Naive thymus-derived CD8-positive, alpha-beta T cell (primary cell): Measurements from ENCODE around the gene JADE1. TPM values are rescaled to one million over a fixed set of nuclear protein-coding genes. Genes with fewer than 3 reads are reported as not detected.

Experiments used
- ATAC-seq, 2 donors: fragments of 150-1000 bp; cut with Tn5 transposase in 1 of 2; sonication (Bioruptor Pico), chemical (Tn5 transposase) in 1 of 2; 1 replicate in 1 of 2; 2 replicates in 1 of 2; pipeline ENCODE4 v1.10.0; 2021; ENCODE audit warnings: mild to moderate bottlenecking in 2 of 2, moderate library complexity in 2 of 2
- POLR2A ChIA-PET: fragments of 350-600 bp; sonication (Branson Sonifier 250); formaldehyde crosslinking; loops from one replicate; lab custom pipeline; 2021; ENCODE audit warnings: antibody characterized with exemption; lab: Charles Lee
- DNase-seq, 10 donors: peaks; one replicate each; pipeline versions ENCODE4 v3.0.0 to v3.0.0-alpha.2; 2020 to 2022
- H3K27ac Mint-ChIP-seq, 10 donors: one replicate each; pipeline ENCODE4 v1.8.0; 2020 to 2022; ENCODE audit warnings: mild to moderate bottlenecking in 10 of 10, mixed read lengths in 10 of 10, moderate library complexity in 4 of 10, inconsistent platforms in 1 of 10
- H3K27me3 Mint-ChIP-seq, 5 donors: one replicate each; pipeline ENCODE4 v1.8.0; 2021 to 2022; ENCODE audit warnings: mixed read lengths in 5 of 5
- H3K36me3 Mint-ChIP-seq, 3 donors: one replicate each; pipeline ENCODE4 v1.8.0; 2020 to 2022; ENCODE audit warnings: mixed read lengths in 3 of 3, mild to moderate bottlenecking in 2 of 3, inconsistent platforms in 1 of 3
- H3K4me1 Mint-ChIP-seq, 4 donors: one replicate each; pipeline ENCODE4 v1.8.0; 2021 to 2022; ENCODE audit warnings: mixed read lengths in 4 of 4
- H3K4me3 Mint-ChIP-seq, 10 donors: one replicate each; pipeline ENCODE4 v1.8.0; 2020 to 2022; ENCODE audit warnings: mild to moderate bottlenecking in 10 of 10, mixed read lengths in 10 of 10, moderate library complexity in 6 of 10, inconsistent platforms in 1 of 10
- H3K9me3 Mint-ChIP-seq, 9 donors: one replicate each; pipeline ENCODE4 v1.8.0; 2020 to 2022; ENCODE audit warnings: mixed read lengths in 9 of 9, mild to moderate bottlenecking in 3 of 9, inconsistent platforms in 1 of 9, moderate library complexity in 1 of 9
- polyA plus RNA-seq, 3 donors: library from polyadenylated mRNA; unstranded; fragments of 300-500 nt; fragmentation: Illumina TruSeq; gene quantifications; one replicate each; pipeline ENCODE4 v1.2.3, GENCODE V29; 2021
- total RNA-seq, 8 experiments: library from RNA in 2 of 8; stranded (reverse) in 2 of 8; gene quantifications; one replicate each; pipeline ENCODE4 v1.2.3 and lab custom pipeline; 2021 to 2026

Gene JADE1
- total and polyA plus RNA-seq, 5 experiments from 2014 or later: 45.8 to 65.7 (median 52.8) TPM

- DNase-seq (no peak), ATAC-seq (no peak)
- POLR2A ChIA-PET: no interaction called here
- Mint-ChIP-seq H3K27ac (peak overlapping the region in 1 of 10 donors; percentile 80), H3K4me1 (peaks cover 26 to 35% (median 30%) of the 10 kb centered on the region in 4 donors), H3K4me3 (no peak overlapping the region), H3K36me3 (peaks cover 7 to 86% (median 11%) of the 10 kb centered on the region in 3 donors), H3K9me3 (no peaks in the 10 kb centered on the region), H3K27me3 (no peaks in the 10 kb centered on the region)
These were observed 55.6 kb downstream of the JADE1 start for GRCh38 chr4:128865132-128865531.

GRCh38 chr4:128866269-128866668 lies 56.8 kb downstream of the JADE1 start:
- no peak overlapping the region for H3K4me3 Mint-ChIP-seq
- POLR2A ChIA-PET: no interaction called here
- no peaks in the 10 kb centered on the region for H3K9me3 Mint-ChIP-seq
- ATAC-seq (no peak), DNase-seq (no peak)
- peak overlapping the region in 1 of 10 donors; percentile 2 for H3K27ac Mint-ChIP-seq
- no peaks in the 10 kb centered on the region for H3K27me3 Mint-ChIP-seq
- H3K4me1 Mint-ChIP-seq: peaks cover 26 to 29% (median 26%) of the 10 kb centered on the region in 4 donors
- H3K36me3 Mint-ChIP-seq: peaks cover 5 to 86% (median 14%) of the 10 kb centered on the region in 3 donors

GRCh38 chr4:128866691-128867090 lies 57.2 kb downstream of the JADE1 start:
- no peak for ATAC-seq
- no peaks in the 10 kb centered on the region for H3K27me3 Mint-ChIP-seq
- no peak for DNase-seq
- H3K36me3 Mint-ChIP-seq: peaks cover 5 to 86% (median 15%) of the 10 kb centered on the region in 3 donors
- H3K27ac Mint-ChIP-seq: peak overlapping the region in 2 of 10 donors; percentile 2 to 52
- H3K4me1 Mint-ChIP-seq: peaks cover 22 to 25% (median 23%) of the 10 kb centered on the region in 4 donors
- H3K4me3 Mint-ChIP-seq: no peak overlapping the region
- no peaks in the 10 kb centered on the region for H3K9me3 Mint-ChIP-seq
- POLR2A ChIA-PET: no interaction called here

- H3K4me3 Mint-ChIP-seq: no peak overlapping the region
- H3K36me3 Mint-ChIP-seq: peaks cover under 1 to 86% (median 22%) of the 10 kb centered on the region in 3 donors
- DNase-seq (no peak), ATAC-seq (no peak)
- peaks cover 1 to 15% (median 4%) of the 10 kb centered on the region in 4 donors for H3K4me1 Mint-ChIP-seq
- POLR2A ChIA-PET: interaction anchor here (0.7 kb wide), 1 partner anchor 59 kb away, joined by 6 read pairs; no protein-coding TSS in a partner anchor
- no peaks in the 10 kb centered on the region for H3K27me3 Mint-ChIP-seq
- no peaks in the 10 kb centered on the region for H3K9me3 Mint-ChIP-seq
- peak overlapping the region in 3 of 10 donors; percentile 0 to 58 (median 27) for H3K27ac Mint-ChIP-seq
These were observed 59.3 kb downstream of the JADE1 start for GRCh38 chr4:128868758-128869157.

- H3K36me3 Mint-ChIP-seq: peaks cover 0 to 91% (median 23%) of the 10 kb centered on the region in 3 donors
- peaks cover 0 to 15% (median 4%) of the 10 kb centered on the region in 4 donors for H3K4me1 Mint-ChIP-seq
- no peak for ATAC-seq
These were observed 60.4 kb downstream of the JADE1 start for GRCh38 chr4:128869776-128870509.

GRCh38 chr4:128871948-128872347 lies 62.4 kb downstream of the JADE1 start:
- Mint-ChIP-seq H3K4me1 (peaks cover 0 to 9% (median 2%) of the 10 kb centered on the region in 4 donors), H3K4me3 (no peak overlapping the region), H3K36me3 (peaks cover 0 to 83% (median 22%) of the 10 kb centered on the region in 3 donors), H3K27ac (peak overlapping the region in 2 of 10 donors; percentile 21 to 50), H3K27me3 (no peaks in the 10 kb centered on the region), H3K9me3 (no peaks in the 10 kb centered on the region)
- DNase-seq (no peak), ATAC-seq (no peak)
- POLR2A ChIA-PET: no interaction called here

More at GRCh38 chr4:128869776-128870509, 60.4 kb downstream of the JADE1 start:
- no peak for DNase-seq
- Mint-ChIP-seq H3K27ac (peak overlapping the region in 8 of 10 donors; percentile 6 to 60 (median 40)), H3K9me3 (no peaks in the 10 kb centered on the region), H3K4me3 (no peak overlapping the region), H3K27me3 (no peaks in the 10 kb centered on the region)
- POLR2A ChIA-PET: no interaction called here

GRCh38 chr4:128876200-128876599 lies 66.7 kb downstream of the JADE1 start:
- Mint-ChIP-seq H3K27me3 (no peaks in the 10 kb centered on the region), H3K4me1 (peaks cover 0 to 2% (median under 1%) of the 10 kb centered on the region in 4 donors), H3K9me3 (no peaks in the 10 kb centered on the region), H3K36me3 (peaks cover 0 to 44% (median 16%) of the 10 kb centered on the region in 3 donors), H3K27ac (peak overlapping the region in 1 of 10 donors; percentile 53), H3K4me3 (no peak overlapping the region)
- ATAC-seq (no peak), DNase-seq (no peak)
- POLR2A ChIA-PET: no interaction called here

GRCh38 chr4:128877934-128878333 lies 68.4 kb downstream of the JADE1 start:
- Mint-ChIP-seq H3K36me3 (peaks cover 0 to 31% (median 3%) of the 10 kb centered on the region in 3 donors), H3K27me3 (no peaks in the 10 kb centered on the region), H3K4me1 (peaks cover 0 to 2% (median under 1%) of the 10 kb centered on the region in 4 donors), H3K4me3 (no peak overlapping the region), H3K27ac (peak overlapping the region in 1 of 10 donors; percentile 21), H3K9me3 (no peaks in the 10 kb centered on the region)
- DNase-seq (no peak), ATAC-seq (no peak)
- POLR2A ChIA-PET: no interaction called here

- Mint-ChIP-seq H3K4me1 (peaks cover 0 to 1% (median 0%) of the 10 kb centered on the region in 4 donors), H3K9me3 (no peaks in the 10 kb centered on the region), H3K27me3 (no peaks in the 10 kb centered on the region), H3K27ac (no peak overlapping the region), H3K36me3 (peaks cover 0 to 23% (median 3%) of the 10 kb centered on the region in 3 donors), H3K4me3 (no peak overlapping the region)
- ATAC-seq (no peak), DNase-seq (no peak)
- POLR2A ChIA-PET: no interaction called here
These were observed 69.8 kb downstream of the JADE1 start for GRCh38 chr4:128879283-128879682.

- ATAC-seq: no peak
- Mint-ChIP-seq H3K4me1 (peaks cover 0 to 1% (median 0%) of the 10 kb centered on the region in 4 donors), H3K4me3 (no peak overlapping the region), H3K36me3 (peaks cover 0 to 16% (median 2%) of the 10 kb centered on the region in 3 donors), H3K27me3 (no peaks in the 10 kb centered on the region), H3K27ac (peak overlapping the region in 1 of 10 donors; percentile 51), H3K9me3 (no peaks in the 10 kb centered on the region)
- DNase-seq: no peak
- POLR2A ChIA-PET: no interaction called here
These were observed 70.5 kb downstream of the JADE1 start for GRCh38 chr4:128879971-128880370.

- H3K4me1 Mint-ChIP-seq: peaks cover 0 to 1% (median 0%) of the 10 kb centered on the region in 4 donors
- no peak overlapping the region for H3K27ac Mint-ChIP-seq
These were observed 71.2 kb downstream of the JADE1 start for GRCh38 chr4:128880662-128881061.

GRCh38 chr4:128904821-128905220 lies 95.3 kb downstream of the JADE1 start:
- Mint-ChIP-seq H3K9me3 (peaks cover 0 to 2% (median 0%) of the 10 kb centered on the region in 9 donors), H3K4me1 (peaks cover 0 to 4% (median 2%) of the 10 kb centered on the region in 4 donors), H3K27ac (no peak overlapping the region), H3K27me3 (no peaks in the 10 kb centered on the region), H3K4me3 (no peak overlapping the region), H3K36me3 (peaks cover 6 to 21% (median 9%) of the 10 kb centered on the region in 3 donors)
- no peak for DNase-seq
- ATAC-seq: no peak
- POLR2A ChIA-PET: no interaction called here

More at GRCh38 chr4:128880662-128881061, 71.2 kb downstream of the JADE1 start:
- DNase-seq (no peak), ATAC-seq (no peak)
- POLR2A ChIA-PET: no interaction called here
- no peak overlapping the region for H3K4me3 Mint-ChIP-seq
- H3K36me3 Mint-ChIP-seq: peaks cover 0 to 11% (median 0%) of the 10 kb centered on the region in 3 donors
- no peaks in the 10 kb centered on the region for H3K27me3 Mint-ChIP-seq
- H3K9me3 Mint-ChIP-seq: no peaks in the 10 kb centered on the region

GRCh38 chr4:128906581-128906980 lies 97.1 kb downstream of the JADE1 start:
- Mint-ChIP-seq H3K4me3 (no peak overlapping the region), H3K27ac (no peak overlapping the region), H3K9me3 (peaks cover 0 to 2% (median 0%) of the 10 kb centered on the region in 9 donors), H3K27me3 (no peaks in the 10 kb centered on the region), H3K4me1 (peaks cover 0 to 4% (median 2%) of the 10 kb centered on the region in 4 donors), H3K36me3 (peaks cover 6 to 20% (median 9%) of the 10 kb centered on the region in 3 donors)
- DNase-seq: no peak
- POLR2A ChIA-PET: no interaction called here
- no peak for ATAC-seq
